B cell (primary cell): ENCODE results near the gene MED27.

Source experiments
- CTCF ChIP-seq: fragments of 200-600 bp; IDR thresholded peaks from one replicate; pipeline ENCODE4 v1.8.0; 2022; ENCODE audit warnings: antibody characterized with exemption, mild to moderate bottlenecking
- EZH2 ChIP-seq: IDR thresholded peaks from 2 replicates; pipeline ENCODE4 v1.6.1; 2012; ENCODE audit warnings: borderline replicate concordance, low read depth, mild to moderate bottlenecking, moderate library complexity, low read length; ENCODE audit not compliant: insufficient read depth, poor library complexity, severe bottlenecking

- TF ChIP-seq CTCF: no peak
- TF ChIP-seq EZH2: no peak
These were observed 31.5 kb downstream of the MED27 start for GRCh38 chr9:132048201-132048600.
